ENCODE measurements around the gene ALPK1.

The ALPK1 gene

GRCh38 chr4:112284166-112284565, 13.0 kb upstream of the ALPK1 start:
- H3F3A ChIP-seq (ENCODE audit: insufficient read depth, low read length): peaks cover 56% of the 10 kb centered on the region

GRCh38 chr4:112284662-112285411, 12.3 kb upstream of the ALPK1 start:
- TF ChIP-seq CTCF (IDR thresholded peaks at IDR 0.05; ENCODE audit: low read length): no peak
- TF ChIP-seq EZH2phosphoT487 (IDR thresholded peaks at IDR 0.05; ENCODE audit: low read length): no peak
- no peak for TF ChIP-seq EZH2 (optimal IDR thresholded peaks at IDR 0.05; ENCODE audit: low read depth, low read length)
- Histone ChIP-seq H3K27me3 (replicated peaks; ENCODE audit: insufficient read depth, low read length) (no peaks in the 10 kb centered on the region), H3K4me3 (ENCODE audit: low read length) (peak overlapping the region; percentile 81), H3K9me3 (replicated peaks; ENCODE audit: insufficient read depth, low read length) (no peaks in the 10 kb centered on the region), H3F3A (ENCODE audit: insufficient read depth, low read length) (peaks cover 52% of the 10 kb centered on the region), H3K9me2 (replicated peaks; ENCODE audit: insufficient read depth, low read length) (no peaks in the 10 kb centered on the region), H3K9ac (ENCODE audit: low read length) (peak overlapping the region; percentile 91), H3K4me2 (ENCODE audit: low read depth, low read length) (peak overlapping the region; percentile 82), H3K4me1 (ENCODE audit: low read length) (peaks cover 47% of the 10 kb centered on the region), H3K27ac (ENCODE audit: low read length) (peak overlapping the region; percentile 55; the same call in 1 of the 2 replicates), H2AFZ (ENCODE audit: low read length) (peak overlapping the region; percentile 87), H3K79me2 (ENCODE audit: low read length) (peaks cover 69% of the 10 kb centered on the region), H3K36me3 (replicated peaks; ENCODE audit: insufficient read depth, low read length) (no peaks in the 10 kb centered on the region; the same call in 1 of the 2 replicates), H4K20me1 (ENCODE audit: insufficient read depth, low read length) (no peaks in the 10 kb centered on the region; the same call in 1 of the 2 replicates)
- DNase-seq: peak; percentile 30

More at GRCh38 chr4:112284166-112284565, 13.0 kb upstream of the ALPK1 start:
- Histone ChIP-seq H3K27me3 (replicated peaks; ENCODE audit: insufficient read depth, low read length) (no peaks in the 10 kb centered on the region), H3K27ac (ENCODE audit: low read length) (peak overlapping the region; percentile 55; the same call in 1 of the 2 replicates), H2AFZ (ENCODE audit: low read length) (no peak overlapping the region), H3K9me3 (replicated peaks; ENCODE audit: insufficient read depth, low read length) (no peaks in the 10 kb centered on the region), H3K9ac (ENCODE audit: low read length) (peak overlapping the region; percentile 91; the same call in 1 of the 2 replicates), H3K4me2 (ENCODE audit: low read depth, low read length) (peak overlapping the region; percentile 82), H3K4me3 (ENCODE audit: low read length) (peak overlapping the region; percentile 81), H3K9me2 (replicated peaks; ENCODE audit: insufficient read depth, low read length) (no peaks in the 10 kb centered on the region), H3K79me2 (ENCODE audit: low read length) (peaks cover 74% of the 10 kb centered on the region), H3K36me3 (replicated peaks; ENCODE audit: insufficient read depth, low read length) (no peaks in the 10 kb centered on the region; the same call in 1 of the 2 replicates), H4K20me1 (ENCODE audit: insufficient read depth, low read length) (no peaks in the 10 kb centered on the region; the same call in 1 of the 2 replicates), H3K4me1 (ENCODE audit: low read length) (peaks cover 44% of the 10 kb centered on the region)
- no peak for TF ChIP-seq EZH2 (optimal IDR thresholded peaks at IDR 0.05; ENCODE audit: low read depth, low read length)
- no peak for TF ChIP-seq CTCF (IDR thresholded peaks at IDR 0.05; ENCODE audit: low read length)
- no peak for TF ChIP-seq EZH2phosphoT487 (IDR thresholded peaks at IDR 0.05; ENCODE audit: low read length)
- no peak for DNase-seq

GRCh38 chr4:112287258-112287989, 9.7 kb upstream of the ALPK1 start:
- no peaks in the 10 kb centered on the region; the same call in 1 of the 2 replicates for H4K20me1 ChIP-seq (ENCODE audit: insufficient read depth, low read length)
- H3K27ac ChIP-seq (ENCODE audit: low read length): peak overlapping the region; percentile 64; the same call in 1 of the 2 replicates
- DNase-seq: no peak
- no peak for TF ChIP-seq EZH2phosphoT487 (IDR thresholded peaks at IDR 0.05; ENCODE audit: low read length)
- TF ChIP-seq EZH2 (optimal IDR thresholded peaks at IDR 0.05; ENCODE audit: low read depth, low read length): no peak
- no peak for TF ChIP-seq CTCF (IDR thresholded peaks at IDR 0.05; ENCODE audit: low read length)
- no peaks in the 10 kb centered on the region for H3K27me3 ChIP-seq (replicated peaks; ENCODE audit: insufficient read depth, low read length)
- H3K9me2 ChIP-seq (replicated peaks; ENCODE audit: insufficient read depth, low read length): no peaks in the 10 kb centered on the region
- H3K79me2 ChIP-seq (ENCODE audit: low read length): peaks cover 43% of the 10 kb centered on the region
- H3K9me3 ChIP-seq (replicated peaks; ENCODE audit: insufficient read depth, low read length): no peaks in the 10 kb centered on the region
- no peaks in the 10 kb centered on the region; the same call in 1 of the 2 replicates for H3K36me3 ChIP-seq (replicated peaks; ENCODE audit: insufficient read depth, low read length)
- no peak overlapping the region for H3K9ac ChIP-seq (ENCODE audit: low read length)
- no peak overlapping the region for H2AFZ ChIP-seq (ENCODE audit: low read length)
- H3K4me1 ChIP-seq (ENCODE audit: low read length): peaks cover 28% of the 10 kb centered on the region
- H3K4me3 ChIP-seq (ENCODE audit: low read length): no peak overlapping the region
- peak overlapping the region; percentile 66; the same call in 1 of the 2 replicates for H3K4me2 ChIP-seq (ENCODE audit: low read depth, low read length)
- peaks cover 32% of the 10 kb centered on the region for H3F3A ChIP-seq (ENCODE audit: insufficient read depth, low read length)
